GM23338 (cell line): Measurements from ENCODE around the gene RAD21L1. TPM values are rescaled to one million over a fixed set of nuclear protein-coding genes. Genes with fewer than 3 reads are reported as not detected.

Experiments used
- ATAC-seq: fragments of 200-7000 bp; cut with Tn5 transposase; 3 replicates; pipeline ENCODE4 v1.9.1; 2020
- DNase-seq: peaks from one replicate; pipeline ENCODE4 v3.0.0-alpha.2; 2015; ENCODE audit warnings: low spot score
- H2AFZ ChIP-seq: fragments of 200-600 bp; sonication (generic); 2 replicates; pipeline ENCODE4 v1.8.0; 2016; ENCODE audit warnings: antibody characterized with exemption, mild to moderate bottlenecking, moderate library complexity
- H3F3A ChIP-seq: fragments of 200-600 bp; sonication (generic); replicated peaks from 2 replicates; pipeline ENCODE4 v1.8.0; 2017; ENCODE audit warnings: antibody characterized with exemption, mixed run types, low read depth
- H3K27ac ChIP-seq: fragments of 200-600 bp; sonication (generic); 2 replicates; pipeline ENCODE4 v1.6.1; 2016; ENCODE audit warnings: low read depth
- H3K27me3 ChIP-seq: fragments of 200-600 bp; sonication (generic); 2 replicates; pipeline ENCODE4 v1.8.0; 2016; ENCODE audit warnings: mild to moderate bottlenecking, mixed run types, moderate library complexity; ENCODE audit not compliant: insufficient read depth
- H3K36me3 ChIP-seq: fragments of 200-600 bp; sonication (generic); 2 replicates; pipeline ENCODE4 v1.8.0; 2016; ENCODE audit warnings: mild to moderate bottlenecking; ENCODE audit not compliant: insufficient read depth
- H3K4me1 ChIP-seq: fragments of 200-600 bp; sonication (generic); 2 replicates; pipeline ENCODE4 v1.8.0; 2016; ENCODE audit warnings: mild to moderate bottlenecking, moderate library complexity; ENCODE audit not compliant: insufficient read depth
- H3K4me2 ChIP-seq: fragments of 200-600 bp; sonication (generic); 2 replicates; pipeline ENCODE4 v1.7.1; 2017; ENCODE audit warnings: mixed run types
- H3K4me3 ChIP-seq: fragments of 200-600 bp; sonication (generic); 2 replicates; pipeline ENCODE4 v1.6.1; 2016; ENCODE audit warnings: mixed run types
- H3K79me2 ChIP-seq: fragments of 200-600 bp; sonication (generic); replicated peaks from 2 replicates; pipeline ENCODE4 v1.8.0; 2017; ENCODE audit warnings: mild to moderate bottlenecking; ENCODE audit not compliant: insufficient read depth
- H3K9me2 ChIP-seq: fragments of 200-600 bp; sonication (generic); 2 replicates; pipeline ENCODE4 v1.8.0; 2017; ENCODE audit not compliant: insufficient read depth
- H4K20me1 ChIP-seq: fragments of 200-600 bp; sonication (generic); replicated peaks from 2 replicates; pipeline ENCODE4 v1.8.0; 2017; ENCODE audit warnings: mild to moderate bottlenecking; ENCODE audit not compliant: insufficient read depth
- H3K27ac Mint-ChIP-seq: 2 replicates; pipeline ENCODE4 v1.8.0; 2020; ENCODE audit warnings: inconsistent platforms, mild to moderate bottlenecking, moderate library complexity, mixed read lengths
- H3K27me3 Mint-ChIP-seq: 3 replicates; pipeline ENCODE4 v1.8.0; 2022; ENCODE audit warnings: low read depth, mild to moderate bottlenecking, moderate library complexity, mixed read lengths, inconsistent platforms; ENCODE audit not compliant: insufficient read depth, poor library complexity
- H3K36me3 Mint-ChIP-seq: 3 replicates; pipeline ENCODE4 v1.8.0; 2021; ENCODE audit warnings: low read depth, mild to moderate bottlenecking, inconsistent platforms, moderate library complexity, mixed read lengths
- H3K4me1 Mint-ChIP-seq: 3 replicates; pipeline ENCODE4 v1.8.0; 2020; ENCODE audit warnings: mild to moderate bottlenecking, inconsistent platforms, mixed read lengths
- H3K4me3 Mint-ChIP-seq: 3 replicates; pipeline ENCODE4 v1.8.0; 2021; ENCODE audit warnings: moderate library complexity, mild to moderate bottlenecking, inconsistent platforms, mixed read lengths
- H3K9me3 Mint-ChIP-seq: 3 replicates; pipeline ENCODE4 v1.8.0; 2020; ENCODE audit warnings: moderate library complexity, mild to moderate bottlenecking, inconsistent platforms, mixed read lengths
- CREB1 ChIP-seq: fragments of 250-450 bp; sonication (Bioruptor Pico); IDR thresholded peaks from 2 replicates; pipeline ENCODE4 v1.5.0; 2020; ENCODE audit warnings: low read depth, mild to moderate bottlenecking, moderate library complexity
- CTCF ChIP-seq, 2 experiments: fragments of 200-600 bp in 1 of 2; sonication (generic) in 1 of 2; conservative IDR thresholded peaks; 2 replicates each; pipeline versions ENCODE4 v1.5.1 to v1.6.1; 2016 to 2017; ENCODE audit warnings: antibody characterized with exemption in 2 of 2, low read depth in 2 of 2, mild to moderate bottlenecking in 2 of 2, moderate library complexity in 1 of 2
- EZH2 ChIP-seq: fragments of 200-600 bp; sonication (generic); IDR thresholded peaks from one replicate; pipeline ENCODE4 v1.8.0; 2017; ENCODE audit warnings: antibody characterized with exemption, mild to moderate bottlenecking, low read depth; ENCODE audit not compliant: unreplicated experiment
- EZH2phosphoT487 ChIP-seq: fragments of 200-600 bp; sonication (generic); IDR thresholded peaks from one replicate; pipeline ENCODE4 v1.8.1; 2018; ENCODE audit warnings: antibody characterized with exemption; ENCODE audit not compliant: unreplicated experiment
- JUNB ChIP-seq: IDR thresholded peaks from one replicate; pipeline ENCODE4 v1.6.1; 2016; ENCODE audit warnings: antibody characterized with exemption; ENCODE audit not compliant: unreplicated experiment
- NANOG ChIP-seq: IDR thresholded peaks from 2 replicates; pipeline ENCODE4 v1.6.1; 2016; ENCODE audit warnings: antibody characterized with exemption, borderline replicate concordance
- POLR2AphosphoS5 ChIP-seq: IDR thresholded peaks from 2 replicates; pipeline ENCODE4 v1.6.1; 2016; ENCODE audit warnings: antibody characterized with exemption, low read depth
- ZNF114 ChIP-seq: fragments of 250-450 bp; sonication (Bioruptor Pico); IDR thresholded peaks from 2 replicates; pipeline ENCODE4 v1.5.0; 2020; ENCODE audit warnings: mild to moderate bottlenecking, moderate library complexity
- ZNF331 ChIP-seq: fragments of 250-450 bp; sonication (Bioruptor Pico); IDR thresholded peaks from 2 replicates; pipeline ENCODE4 v1.5.0; 2020; ENCODE audit warnings: low read depth, mild to moderate bottlenecking, moderate library complexity
- polyA plus RNA-seq: library from polyadenylated mRNA; unstranded; fragments of >200 nt; fragmentation: Nextera tagmentation; extraction: Ambion mirVana; gene quantifications from 2 replicates; pipeline ENCODE4 v1.2.1, GENCODE V29; 2016
- total RNA-seq: library from RNA; depleted of rRNA; stranded (reverse); fragments of >200 nt; shearing (Covaris generic); gene quantifications from 2 replicates; pipeline ENCODE4 v1.2.3, GENCODE V29; 2014
- TF ChIP-seq, protein P1 (sequence below): IDR thresholded peaks from 2 replicates; pipeline ENCODE4 v1.6.1; 2016; ENCODE audit warnings: antibody characterized with exemption
- TF ChIP-seq, protein P2 (sequence below): fragments of 250-450 bp; sonication (Bioruptor Pico); IDR thresholded peaks from 2 replicates; pipeline ENCODE4 v1.5.0; 2020; ENCODE audit warnings: mild to moderate bottlenecking, moderate library complexity

The RAD21L1 gene
- total and polyA plus RNA-seq, 2 experiments from 2014 or later: 0.10 to 0.95 TPM

DNA sequence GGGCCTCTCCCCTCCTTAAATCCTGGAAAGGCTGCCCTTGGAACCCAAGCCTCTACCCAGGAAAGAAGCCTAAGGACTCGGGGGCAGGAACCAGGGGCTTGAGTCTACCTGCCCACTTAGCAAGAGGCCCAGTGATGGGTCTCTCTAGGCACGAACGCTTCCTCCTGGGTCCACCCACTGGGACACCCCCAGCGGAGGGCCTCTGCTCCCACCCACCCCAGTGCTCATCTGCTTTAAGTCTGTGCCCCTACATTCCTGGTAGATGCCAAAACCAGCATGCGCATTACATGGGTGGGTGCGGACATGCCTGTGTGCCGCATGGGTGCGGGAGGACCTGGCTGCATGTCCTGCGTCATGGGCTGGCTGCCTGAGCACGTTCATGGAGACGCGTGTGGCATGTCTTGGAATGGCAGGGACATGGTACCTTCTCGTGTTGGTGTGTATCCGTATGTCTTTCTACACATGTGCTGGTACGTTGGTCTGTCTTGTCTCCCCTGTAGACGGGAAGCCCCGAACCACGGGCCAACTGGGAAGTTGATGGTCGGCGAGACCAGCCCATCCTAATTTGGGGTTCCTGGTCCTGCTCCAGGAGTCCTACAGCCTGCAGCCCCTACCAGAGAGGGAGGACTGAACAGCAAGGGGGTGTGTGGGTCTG, 69.6 kb downstream of the RAD21L1 start (continued):
- TF ChIP-seq ZNF114 (no peak), EZH2 (no peak), CTCF (conservative IDR thresholded peaks at IDR 0.05; ENCODE audit: low read depth in 2 of 2) (no peak), CREB1 (no peak)
- TF ChIP-seq, protein P1, sequence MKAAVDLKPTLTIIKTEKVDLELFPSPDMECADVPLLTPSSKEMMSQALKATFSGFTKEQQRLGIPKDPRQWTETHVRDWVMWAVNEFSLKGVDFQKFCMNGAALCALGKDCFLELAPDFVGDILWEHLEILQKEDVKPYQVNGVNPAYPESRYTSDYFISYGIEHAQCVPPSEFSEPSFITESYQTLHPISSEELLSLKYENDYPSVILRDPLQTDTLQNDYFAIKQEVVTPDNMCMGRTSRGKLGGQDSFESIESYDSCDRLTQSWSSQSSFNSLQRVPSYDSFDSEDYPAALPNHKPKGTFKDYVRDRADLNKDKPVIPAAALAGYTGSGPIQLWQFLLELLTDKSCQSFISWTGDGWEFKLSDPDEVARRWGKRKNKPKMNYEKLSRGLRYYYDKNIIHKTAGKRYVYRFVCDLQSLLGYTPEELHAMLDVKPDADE: no peak

- no peaks in the 10 kb centered on the region for H3K9me2 ChIP-seq
- H3K4me3 ChIP-seq: no peak overlapping the region
- no peak overlapping the region for H3K27ac ChIP-seq
- H3K27ac Mint-ChIP-seq: no peak overlapping the region
- no peaks in the 10 kb centered on the region for H3K4me1 ChIP-seq
- H3K79me2 ChIP-seq: no peaks in the 10 kb centered on the region
- no peak overlapping the region for H3K4me2 ChIP-seq
- no peaks in the 10 kb centered on the region for H3F3A ChIP-seq
- ATAC-seq (no peak), DNase-seq (no peak)
- H2AFZ ChIP-seq: no peak overlapping the region
- H3K36me3 Mint-ChIP-seq: no peaks in the 10 kb centered on the region; the same call in 2 of the 3 replicates
- H3K4me3 Mint-ChIP-seq: no peak overlapping the region
- no peaks in the 10 kb centered on the region for H4K20me1 ChIP-seq
- no peaks in the 10 kb centered on the region for H3K27me3 ChIP-seq
- H3K36me3 ChIP-seq: no peaks in the 10 kb centered on the region
- H3K9me3 Mint-ChIP-seq: no peaks in the 10 kb centered on the region
- H3K27me3 Mint-ChIP-seq: peaks cover 7% of the 10 kb centered on the region
- peaks cover 5% of the 10 kb centered on the region for H3K4me1 Mint-ChIP-seq
- no peak for TF ChIP-seq CREB1
- TF ChIP-seq ZNF331: no peak
- TF ChIP-seq NANOG: no peak
- no peak for TF ChIP-seq JUNB
- no peak for TF ChIP-seq EZH2
- TF ChIP-seq, protein P1: no peak
- no peak for TF ChIP-seq POLR2AphosphoS5
- TF ChIP-seq ZNF114: no peak
- TF ChIP-seq EZH2phosphoT487: no peak
- TF ChIP-seq, protein P2, sequence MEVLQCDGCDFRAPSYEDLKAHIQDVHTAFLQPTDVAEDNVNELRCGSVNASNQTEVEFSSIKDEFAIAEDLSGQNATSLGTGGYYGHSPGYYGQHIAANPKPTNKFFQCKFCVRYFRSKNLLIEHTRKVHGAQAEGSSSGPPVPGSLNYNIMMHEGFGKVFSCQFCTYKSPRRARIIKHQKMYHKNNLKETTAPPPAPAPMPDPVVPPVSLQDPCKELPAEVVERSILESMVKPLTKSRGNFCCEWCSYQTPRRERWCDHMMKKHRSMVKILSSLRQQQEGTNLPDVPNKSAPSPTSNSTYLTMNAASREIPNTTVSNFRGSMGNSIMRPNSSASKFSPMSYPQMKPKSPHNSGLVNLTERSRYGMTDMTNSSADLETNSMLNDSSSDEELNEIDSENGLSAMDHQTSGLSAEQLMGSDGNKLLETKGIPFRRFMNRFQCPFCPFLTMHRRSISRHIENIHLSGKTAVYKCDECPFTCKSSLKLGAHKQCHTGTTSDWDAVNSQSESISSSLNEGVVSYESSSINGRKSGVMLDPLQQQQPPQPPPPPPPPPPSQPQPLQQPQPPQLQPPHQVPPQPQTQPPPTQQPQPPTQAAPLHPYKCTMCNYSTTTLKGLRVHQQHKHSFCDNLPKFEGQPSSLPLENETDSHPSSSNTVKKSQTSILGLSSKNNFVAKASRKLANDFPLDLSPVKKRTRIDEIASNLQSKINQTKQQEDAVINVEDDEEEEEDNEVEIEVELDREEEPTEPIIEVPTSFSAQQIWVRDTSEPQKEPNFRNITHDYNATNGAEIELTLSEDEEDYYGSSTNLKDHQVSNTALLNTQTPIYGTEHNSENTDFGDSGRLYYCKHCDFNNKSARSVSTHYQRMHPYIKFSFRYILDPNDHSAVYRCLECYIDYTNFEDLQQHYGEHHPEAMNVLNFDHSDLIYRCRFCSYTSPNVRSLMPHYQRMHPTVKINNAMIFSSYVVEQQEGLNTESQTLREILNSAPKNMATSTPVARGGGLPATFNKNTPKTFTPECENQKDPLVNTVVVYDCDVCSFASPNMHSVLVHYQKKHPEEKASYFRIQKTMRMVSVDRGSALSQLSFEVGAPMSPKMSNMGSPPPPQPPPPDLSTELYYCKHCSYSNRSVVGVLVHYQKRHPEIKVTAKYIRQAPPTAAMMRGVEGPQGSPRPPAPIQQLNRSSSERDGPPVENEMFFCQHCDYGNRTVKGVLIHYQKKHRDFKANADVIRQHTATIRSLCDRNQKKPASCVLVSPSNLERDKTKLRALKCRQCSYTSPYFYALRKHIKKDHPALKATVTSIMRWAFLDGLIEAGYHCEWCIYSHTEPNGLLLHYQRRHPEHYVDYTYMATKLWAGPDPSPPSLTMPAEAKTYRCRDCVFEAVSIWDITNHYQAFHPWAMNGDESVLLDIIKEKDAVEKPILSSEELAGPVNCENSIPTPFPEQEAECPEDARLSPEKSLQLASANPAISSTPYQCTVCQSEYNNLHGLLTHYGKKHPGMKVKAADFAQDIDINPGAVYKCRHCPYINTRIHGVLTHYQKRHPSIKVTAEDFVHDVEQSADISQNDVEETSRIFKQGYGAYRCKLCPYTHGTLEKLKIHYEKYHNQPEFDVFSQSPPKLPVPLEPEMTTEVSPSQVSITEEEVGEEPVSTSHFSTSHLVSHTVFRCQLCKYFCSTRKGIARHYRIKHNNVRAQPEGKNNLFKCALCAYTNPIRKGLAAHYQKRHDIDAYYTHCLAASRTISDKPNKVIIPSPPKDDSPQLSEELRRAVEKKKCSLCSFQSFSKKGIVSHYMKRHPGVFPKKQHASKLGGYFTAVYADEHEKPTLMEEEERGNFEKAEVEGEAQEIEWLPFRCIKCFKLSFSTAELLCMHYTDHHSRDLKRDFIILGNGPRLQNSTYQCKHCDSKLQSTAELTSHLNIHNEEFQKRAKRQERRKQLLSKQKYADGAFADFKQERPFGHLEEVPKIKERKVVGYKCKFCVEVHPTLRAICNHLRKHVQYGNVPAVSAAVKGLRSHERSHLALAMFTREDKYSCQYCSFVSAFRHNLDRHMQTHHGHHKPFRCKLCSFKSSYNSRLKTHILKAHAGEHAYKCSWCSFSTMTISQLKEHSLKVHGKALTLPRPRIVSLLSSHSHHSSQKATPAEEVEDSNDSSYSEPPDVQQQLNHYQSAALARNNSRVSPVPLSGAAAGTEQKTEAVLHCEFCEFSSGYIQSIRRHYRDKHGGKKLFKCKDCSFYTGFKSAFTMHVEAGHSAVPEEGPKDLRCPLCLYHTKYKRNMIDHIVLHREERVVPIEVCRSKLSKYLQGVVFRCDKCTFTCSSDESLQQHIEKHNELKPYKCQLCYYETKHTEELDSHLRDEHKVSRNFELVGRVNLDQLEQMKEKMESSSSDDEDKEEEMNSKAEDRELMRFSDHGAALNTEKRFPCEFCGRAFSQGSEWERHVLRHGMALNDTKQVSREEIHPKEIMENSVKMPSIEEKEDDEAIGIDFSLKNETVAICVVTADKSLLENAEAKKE (CRISPR knock-in tag): no peak
- no peak for TF ChIP-seq CTCF (conservative IDR thresholded peaks at IDR 0.05; ENCODE audit: low read depth in 2 of 2)
Observed at GRCh38 chr20:1296117-1296610, 70.3 kb downstream of the RAD21L1 start.
